ENCODE data around the gene PDE4A. TPM values are rescaled to one million over a fixed set of nuclear protein-coding genes. Genes with fewer than 3 reads are reported as not detected.

The PDE4A gene
- total and polyA plus RNA-seq, 2 of the 8 experiments (the other 6 are each of a cell fraction or from before 2014, with no cell fraction given) = 2.0 to 4.4 TPM

DNA sequence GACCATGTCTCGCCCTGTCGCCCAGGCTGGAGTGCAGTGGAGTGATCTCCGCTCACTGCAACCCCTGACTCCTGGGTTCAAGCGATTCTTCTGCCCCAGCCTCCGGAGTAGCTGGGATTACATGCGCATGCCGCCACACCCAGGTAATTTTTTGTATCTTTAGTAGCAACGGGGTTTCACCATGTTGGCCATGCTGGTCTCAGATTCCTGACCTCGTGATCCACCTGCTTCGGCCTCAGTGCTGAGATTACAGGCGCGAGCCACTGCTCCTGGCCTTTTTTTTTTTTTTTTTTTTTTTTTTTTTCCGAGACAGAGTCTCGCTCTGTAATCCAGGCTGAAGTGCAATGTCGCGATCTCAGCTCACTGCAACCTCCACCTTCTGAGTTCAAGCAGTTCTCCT is 87.7 kb downstream of the PDE4A start:
- H3K79me2 ChIP-seq (ENCODE audit: control insufficient read depth in 1 of 2, insufficient read depth in 2 of 2, low read length in 2 of 2) = no peaks in the 10 kb centered on the region
- 97% methylated on average over 9 of the region's 16 CpGs; no CpG with 5 or more reads in 1 of the 2 experiments for WGBS, 2 experiments (ENCODE audit: extremely low coverage in 1 of 2, insufficient coverage in 1 of 2, insufficient read length in 1 of 2, insufficient replicate concordance in 2 of 2, low coverage in 1 of 2, low lambda C conversion rate in 2 of 2, missing lambda C conversion rate in 1 of 2)
- H3K4me2 ChIP-seq (ENCODE audit: insufficient read depth in 1 of 2, low read depth in 2 of 2, low read length in 2 of 2) = no peak overlapping the region
- H2AFZ ChIP-seq (ENCODE audit: low read length) = no peak overlapping the region
- H3K18ac ChIP-seq (ENCODE audit: extremely low read depth, low read length) = no peak overlapping the region
- no peaks in the 10 kb centered on the region for H3K9me3 ChIP-seq (ENCODE audit: insufficient read depth in 2 of 2, low read depth in 1 of 2, low read length in 1 of 2)
- H3K27ac ChIP-seq (ENCODE audit: low read depth, low read length) = no peak overlapping the region
- H3K4me3 ChIP-seq (ENCODE audit: extremely low read depth in 1 of 4, insufficient read depth in 2 of 4, low read depth in 3 of 4, low read length in 4 of 4) = no peak overlapping the region
- H2BK15ac ChIP-seq (ENCODE audit: low read length) = no peak overlapping the region
- H3K36me3 ChIP-seq (ENCODE audit: control insufficient read depth in 2 of 4, insufficient read depth in 4 of 4, low read length in 3 of 4) = no peaks in the 10 kb centered on the region
- H3K4ac ChIP-seq (replicated peaks; ENCODE audit: insufficient read length, low read depth, low read length) = no peak overlapping the region
- H4K20me1 ChIP-seq (replicated peaks in 1 of 2; ENCODE audit: control insufficient read depth in 1 of 2, insufficient read depth in 2 of 2, low read length in 2 of 2) = peaks cover 1 to 2% of the 10 kb centered on the region in 2 experiments
- ChIA-PET CTCF (ENCODE audit: partially characterized antibody) (interaction anchor here (0.7 to 6.5 kb wide), 15 partner anchors 10 to 87 kb away, joined by 3 to 55 read pairs (median 4); partner anchors contain the start of gene S1PR5), POLR2A (ENCODE audit: partially characterized antibody) (interaction anchor here (1.0 to 1.8 kb wide), 5 partner anchors 8 to 193 kb away, joined by 3 to 6 read pairs (median 4); partner anchors contain the start of gene QTRT1)
- H3K79me1 ChIP-seq (ENCODE audit: low read depth, low read length) = no peaks in the 10 kb centered on the region
- peaks cover 4% of the 10 kb centered on the region; the same call in 1 of the 2 replicates for H3K23me2 ChIP-seq (ENCODE audit: low read depth, low read length)
- FAIRE-seq = no peak
- no peak overlapping the region for H2BK120ac ChIP-seq (replicated peaks; ENCODE audit: low read depth, low read length)
- no peak overlapping the region for H4K5ac ChIP-seq (ENCODE audit: insufficient read length, low read depth, low read length)
- no peak for DNase-seq (ENCODE audit: low read depth in 1 of 2, low spot score in 2 of 2)
- peaks cover 2 to 7% (median 6%) of the 10 kb centered on the region in 4 experiments; a peak in 6 of 7 replicates for H3K27me3 ChIP-seq (replicated peaks in 1 of 4; ENCODE audit: control insufficient read depth in 3 of 4, extremely low read depth in 1 of 4, insufficient read depth in 3 of 4, low read length in 3 of 4)
- peaks cover 0 to 5% (median 3%) of the 10 kb centered on the region in 4 experiments; a peak in 5 of 7 replicates for H3K4me1 ChIP-seq (replicated peaks in 1 of 4; ENCODE audit: control insufficient read depth in 3 of 4, insufficient read depth in 4 of 4, low read length in 3 of 4)
- no peak overlapping the region for H3K14ac ChIP-seq (ENCODE audit: insufficient read length)
- H3K23ac ChIP-seq (ENCODE audit: insufficient read length) = no peak overlapping the region
- no peak overlapping the region for H2BK20ac ChIP-seq (ENCODE audit: low read length)
- no peak overlapping the region for H2BK12ac ChIP-seq (ENCODE audit: low read depth, low read length)
- no peak for TF ChIP-seq SUZ12 (IDR thresholded peaks at IDR 0.05; ENCODE audit: low read length)
- TF ChIP-seq SP4 (IDR thresholded peaks at IDR 0.05; ENCODE audit: low read length) = no peak
- TF ChIP-seq, protein P1, sequence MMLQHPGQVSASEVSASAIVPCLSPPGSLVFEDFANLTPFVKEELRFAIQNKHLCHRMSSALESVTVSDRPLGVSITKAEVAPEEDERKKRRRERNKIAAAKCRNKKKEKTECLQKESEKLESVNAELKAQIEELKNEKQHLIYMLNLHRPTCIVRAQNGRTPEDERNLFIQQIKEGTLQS (IDR thresholded peaks at IDR 0.05; ENCODE audit: insufficient read depth, low read depth, low read length) = no peak
- TF ChIP-seq KDM1A (IDR thresholded peaks at IDR 0.05; ENCODE audit: borderline replicate concordance, low read length) = no peak
- no peak for TF ChIP-seq EGR1 (IDR thresholded peaks at IDR 0.05; ENCODE audit: borderline replicate concordance, low read depth, low read length)
- TF ChIP-seq CREB1 (IDR thresholded peaks at IDR 0.05) = no peak
- TF ChIP-seq CEBPB (IDR thresholded peaks at IDR 0.05; ENCODE audit: low read depth, low read length) = no peak
- H2BK5ac ChIP-seq (ENCODE audit: low read depth, low read length) = no peak overlapping the region
- no peak overlapping the region for H3K56ac ChIP-seq (replicated peaks; ENCODE audit: insufficient read length, low read depth, low read length)
- H3K9ac ChIP-seq (replicated peaks in 1 of 4; ENCODE audit: extremely low read depth in 1 of 4, low read depth in 3 of 4, low read length in 3 of 4) = no peak overlapping the region
- no peak overlapping the region for H2AK5ac ChIP-seq (ENCODE audit: low read depth, low read length)
- no peak overlapping the region for H4K91ac ChIP-seq (replicated peaks; ENCODE audit: insufficient read length, low read length)
- no peak overlapping the region for H4K8ac ChIP-seq (ENCODE audit: extremely low read depth, insufficient read depth, low read length)

All from H1 (cell line).